CD14-positive monocyte (primary cell): ENCODE data around the gene HK2. TPM values are rescaled to one million over a fixed set of nuclear protein-coding genes. Genes with fewer than 3 reads are reported as not detected.

ENCODE experiments used
- DNase-seq, 3 donors: peaks; one replicate each; pipeline ENCODE4 v3.0.0-alpha.2; 2011 to 2022
- H2AFZ ChIP-seq: 2 replicates; pipeline ENCODE4 v1.6.0; 2012; ENCODE audit warnings: mild to moderate bottlenecking, low read depth, low read length, inconsistent platforms; ENCODE audit not compliant: insufficient read depth, poor library complexity, severe bottlenecking
- H3K27ac ChIP-seq, 2 donors: 1 replicate in 1 of 2; 2 replicates in 1 of 2; pipeline ENCODE4 v1.5.1; 2012 to 2013; ENCODE audit warnings: low read length in 2 of 2, control low read depth in 1 of 2, inconsistent platforms in 1 of 2, low read depth in 1 of 2, mild to moderate bottlenecking in 1 of 2
- H3K27me3 ChIP-seq, 2 donors: one replicate each; pipeline versions ENCODE4 v1.6.0 to v1.6.1; 2011 to 2013; ENCODE audit warnings: low read length in 2 of 2; ENCODE audit not compliant: control insufficient read depth in 2 of 2, insufficient read depth in 2 of 2
- H3K36me3 ChIP-seq, 2 donors: replicated peaks in 1 of 2; 1 replicate in 1 of 2; 2 replicates in 1 of 2; pipeline versions ENCODE4 v1.5.1 to v1.6.1; 2012 to 2013; ENCODE audit warnings: low read length in 2 of 2, control low read depth in 1 of 2, inconsistent platforms in 1 of 2, mild to moderate bottlenecking in 1 of 2; ENCODE audit not compliant: insufficient read depth in 2 of 2, control insufficient read depth in 1 of 2
- H3K4me1 ChIP-seq, 2 donors: 1 replicate in 1 of 2; 2 replicates in 1 of 2; pipeline versions ENCODE4 v1.5.1 to v1.6.1; 2012 to 2013; ENCODE audit warnings: low read length in 2 of 2, control low read depth in 1 of 2, inconsistent platforms in 1 of 2, mild to moderate bottlenecking in 1 of 2, moderate library complexity in 1 of 2; ENCODE audit not compliant: insufficient read depth in 2 of 2, control insufficient read depth in 1 of 2
- H3K4me2 ChIP-seq: replicated peaks from 2 replicates; pipeline ENCODE3; 2012; ENCODE audit warnings: low read length, moderate library complexity, mild to moderate bottlenecking; ENCODE audit not compliant: poor library complexity, severe bottlenecking; ENCODE audit errors: extremely low read depth
- H3K4me3 ChIP-seq, 3 experiments: fragments of 200-600 bp in 1 of 3; sonication (generic) in 1 of 3; replicated peaks in 1 of 3; 1 replicate in 2 of 3; 2 replicates in 1 of 3; pipeline ENCODE4 v1.5.1; 2011 to 2013; ENCODE audit warnings: low read length in 3 of 3, mild to moderate bottlenecking in 3 of 3, control low read depth in 2 of 3, low read depth in 2 of 3, inconsistent platforms in 1 of 3, moderate library complexity in 1 of 3
- H3K79me2 ChIP-seq: 2 replicates; pipeline ENCODE4 v1.6.0; 2012; ENCODE audit warnings: mild to moderate bottlenecking, control low read depth, inconsistent platforms, low read length, moderate library complexity; ENCODE audit not compliant: insufficient read depth
- H3K9ac ChIP-seq: 2 replicates; pipeline ENCODE4 v1.6.0; 2017; ENCODE audit warnings: low read length, mild to moderate bottlenecking; ENCODE audit not compliant: insufficient read depth, poor library complexity, severe bottlenecking
- H3K9me3 ChIP-seq, 2 donors: replicated peaks in 1 of 2; 1 replicate in 1 of 2; 2 replicates in 1 of 2; pipeline versions ENCODE4 v1.5.1 to v1.6.1; 2012 to 2013; ENCODE audit warnings: low read length in 2 of 2, control low read depth in 1 of 2; ENCODE audit not compliant: control insufficient read depth in 1 of 2, insufficient read depth in 1 of 2
- H4K20me1 ChIP-seq: 2 replicates; pipeline ENCODE4 v1.6.0; 2012; ENCODE audit warnings: mild to moderate bottlenecking, low read length, control low read depth, moderate library complexity; ENCODE audit not compliant: insufficient read depth
- H3K27ac Mint-ChIP-seq, 7 donors: one replicate each; pipeline ENCODE4 v1.8.0; 2020; ENCODE audit warnings: mild to moderate bottlenecking in 7 of 7, mixed read lengths in 7 of 7, moderate library complexity in 6 of 7, inconsistent platforms in 2 of 7
- H3K27me3 Mint-ChIP-seq, 3 donors: one replicate each; pipeline ENCODE4 v1.8.0; 2021 to 2022; ENCODE audit warnings: low read depth in 3 of 3, mild to moderate bottlenecking in 3 of 3, mixed read lengths in 3 of 3, moderate library complexity in 3 of 3, inconsistent platforms in 1 of 3
- H3K36me3 Mint-ChIP-seq, 2 donors: one replicate each; pipeline ENCODE4 v1.8.0; 2020; ENCODE audit warnings: mixed read lengths in 2 of 2, inconsistent platforms in 1 of 2, mild to moderate bottlenecking in 1 of 2
- H3K4me1 Mint-ChIP-seq: one replicate; pipeline ENCODE4 v1.8.0; 2020; ENCODE audit warnings: mild to moderate bottlenecking, mixed read lengths
- H3K4me3 Mint-ChIP-seq, 2 donors: one replicate each; pipeline ENCODE4 v1.8.0; 2020; ENCODE audit warnings: mild to moderate bottlenecking in 2 of 2, mixed read lengths in 2 of 2, moderate library complexity in 1 of 2
- H3K9me3 Mint-ChIP-seq, 7 donors: one replicate each; pipeline ENCODE4 v1.8.0; 2020 to 2022; ENCODE audit warnings: mixed read lengths in 7 of 7, mild to moderate bottlenecking in 6 of 7, moderate library complexity in 6 of 7, inconsistent platforms in 2 of 7
- CTCF ChIP-seq: fragments of 200-600 bp; IDR thresholded peaks from one replicate; pipeline ENCODE4 v1.8.0; 2022; ENCODE audit warnings: antibody characterized with exemption, mild to moderate bottlenecking
- WGBS: methylation state at CpG from one replicate; pipeline ENCODE4 v1.1.5; 2013; ENCODE audit warnings: missing lambda C conversion rate; ENCODE audit not compliant: insufficient coverage; 5-methylcytosine and 5-hydroxymethylcytosine counted together
- intact Hi-C, 2 donors: fragments of 100-400 bp; cut with micrococcal nuclease; formaldehyde crosslinking; loops; one replicate each; pipeline versions ENCODE4 v1.15.0 to v1.15.1; 2023
- polyA plus RNA-seq, 3 donors: library from polyadenylated mRNA; depleted of rRNA in 1 of 3; unstranded in 2 of 3; stranded (reverse) in 1 of 3; fragments of 300-500 nt in 2 of 3; fragments of >200 nt in 1 of 3; fragmentation: Illumina TruSeq in 2 of 3; gene quantifications; 1 replicate in 2 of 3; 2 replicates in 1 of 3; pipeline ENCODE4 v1.2.3, GENCODE V29; 2012 to 2021

The HK2 gene
- polyA plus RNA-seq, 3 donors: 20.3 to 46.7 (median 29.8) TPM

DNA sequence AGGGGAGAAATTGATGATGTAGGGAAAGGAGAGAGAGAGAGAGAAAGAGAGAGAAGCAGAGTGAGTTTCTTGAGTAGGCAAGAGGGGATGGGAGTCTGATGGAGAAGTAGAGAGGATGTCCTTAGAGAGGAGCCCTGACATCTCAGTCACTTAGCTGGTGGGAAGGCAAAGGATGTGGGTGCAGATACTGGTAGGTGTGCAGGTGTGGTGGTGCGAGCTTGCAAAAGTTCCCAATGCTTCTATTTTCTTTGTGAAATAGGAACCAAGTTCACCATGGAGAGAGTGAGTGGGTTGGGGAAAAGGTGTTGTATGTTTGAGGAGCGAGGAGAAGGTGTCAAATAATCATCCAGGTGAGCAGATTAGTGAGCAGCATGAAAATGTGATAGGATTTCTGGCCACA lies 98.0 kb downstream of the HK2 start:
- no peaks in the 10 kb centered on the region for H4K20me1 ChIP-seq
- Mint-ChIP-seq H3K9me3 (peaks cover 0 to 6% (median 0%) of the 10 kb centered on the region in 7 donors), H3K36me3 (peaks cover 0 to 68% of the 10 kb centered on the region in 2 donors), H3K4me1 (peaks cover 4% of the 10 kb centered on the region), H3K4me3 (no peak overlapping the region), H3K27me3 (peaks cover 0 to 2% (median 1%) of the 10 kb centered on the region in 3 donors), H3K27ac (no peak overlapping the region)
- H3K27me3 ChIP-seq: peaks cover 0 to 6% of the 10 kb centered on the region in 2 donors
- no peaks in the 10 kb centered on the region for H3K9me3 ChIP-seq
- H3K4me3 ChIP-seq: no peak overlapping the region
- H3K9ac ChIP-seq: no peak overlapping the region
- DNase-seq: no peak
- no peak overlapping the region for H2AFZ ChIP-seq
- intact Hi-C loops: no loop called here
- no peaks in the 10 kb centered on the region for H3K79me2 ChIP-seq
- no peak for TF ChIP-seq CTCF
- WGBS: 69% methylated on average over 2 of the region's 2 CpGs
- no peak overlapping the region for H3K4me2 ChIP-seq
- H3K4me1 ChIP-seq: no peaks in the 10 kb centered on the region
- no peaks in the 10 kb centered on the region for H3K36me3 ChIP-seq
- no peak overlapping the region for H3K27ac ChIP-seq

- Histone ChIP-seq H3K79me2 (no peaks in the 10 kb centered on the region), H2AFZ (no peak overlapping the region), H4K20me1 (no peaks in the 10 kb centered on the region), H3K27me3 (peaks cover 0 to 6% of the 10 kb centered on the region in 2 donors), H3K27ac (no peak overlapping the region), H3K9me3 (no peaks in the 10 kb centered on the region), H3K4me1 (no peaks in the 10 kb centered on the region), H3K4me3 (no peak overlapping the region), H3K36me3 (no peaks in the 10 kb centered on the region), H3K9ac (no peak overlapping the region), H3K4me2 (no peak overlapping the region)
- 97% methylated on average over 4 of the region's 4 CpGs for WGBS
- peaks cover 0 to 3% (median 0%) of the 10 kb centered on the region in 7 donors for H3K9me3 Mint-ChIP-seq
- DNase-seq: no peak
- TF ChIP-seq CTCF: no peak
- H3K4me3 Mint-ChIP-seq: no peak overlapping the region
- intact Hi-C loops: no loop called here
- peaks cover 0 to 7% (median 0%) of the 10 kb centered on the region in 3 donors for H3K27me3 Mint-ChIP-seq
- peaks cover 7% of the 10 kb centered on the region for H3K4me1 Mint-ChIP-seq
- peaks cover 0 to 41% of the 10 kb centered on the region in 2 donors for H3K36me3 Mint-ChIP-seq
- no peak overlapping the region for H3K27ac Mint-ChIP-seq
These were observed 102.1 kb downstream of the HK2 start for GRCh38 chr2:74935975-74936391.
